Mesenteric fat pad (tissue), 1 donor: ENCODE results near the gene LTA4H. TPM values are rescaled to one million over a fixed set of nuclear protein-coding genes. Genes with fewer than 3 reads are reported as not detected.

Experiments
- DNase-seq: peaks from one replicate; pipeline ENCODE4 v3.0.0-alpha.2; 2020; ENCODE audit warnings: low spot score
- total RNA-seq: library from RNA; stranded (reverse); fragmentation: NEBNext Ultra II Directional; extraction: Animal tissue kit (Norgen Biotek cat#: 25700); gene quantifications from one replicate; pipeline ENCODE4 v1.2.1, GENCODE V29; 2021
- donor health status: DM: yes; HTN: yes; CAD: no.

Gene LTA4H
- total RNA-seq, 1 donor from 2014 or later: 47.0 TPM

- no peak for DNase-seq
Measured at GRCh38 chr12:96060041-96060440, 24.7 kb upstream of the LTA4H start.

GRCh38 chr12:96057986-96058553 is 22.7 kb upstream of the LTA4H start:
- no peak for DNase-seq

GRCh38 chr12:96056646-96057455 is 21.5 kb upstream of the LTA4H start:
- no peak for DNase-seq

- DNase-seq: no peak
Measured at GRCh38 chr12:96054244-96054610, 18.8 kb upstream of the LTA4H start.

- no peak for DNase-seq
Measured at GRCh38 chr12:96053476-96054243, 18.3 kb upstream of the LTA4H start.

- no peak for DNase-seq
Measured at GRCh38 chr12:96051756-96052485, 16.5 kb upstream of the LTA4H start.

GRCh38 chr12:96050139-96050538 is 14.8 kb upstream of the LTA4H start:
- no peak for DNase-seq

- no peak for DNase-seq
Measured at GRCh38 chr12:96049101-96049500, 13.7 kb upstream of the LTA4H start.

- no peak for DNase-seq
Measured at GRCh38 chr12:96048393-96048969, 13.1 kb upstream of the LTA4H start.

- no peak for DNase-seq
Measured at GRCh38 chr12:96047229-96048211, 12.1 kb upstream of the LTA4H start.

- DNase-seq: no peak
Measured at GRCh38 chr12:96046543-96047228, 11.3 kb upstream of the LTA4H start.

GRCh38 chr12:96045566-96045965 is 10.2 kb upstream of the LTA4H start:
- DNase-seq: no peak

- no peak for DNase-seq
Measured at GRCh38 chr12:96044943-96045290, 9.5 kb upstream of the LTA4H start.

GRCh38 chr12:96044017-96044942 is 8.9 kb upstream of the LTA4H start:
- no peak for DNase-seq

- DNase-seq: no peak
Measured at GRCh38 chr12:96041181-96041580, 5.8 kb upstream of the LTA4H start.

GRCh38 chr12:96040305-96041133 is 5.1 kb upstream of the LTA4H start:
- DNase-seq: no peak

- no peak for DNase-seq
Measured at GRCh38 chr12:96039516-96039915, 4.1 kb upstream of the LTA4H start.
